K562 (cell line): ENCODE measurements around the gene RERE. TPM values are rescaled to one million over a fixed set of nuclear protein-coding genes. Genes with fewer than 3 reads are reported as not detected.

Source experiments
- CREM ChIP-seq: IDR thresholded peaks from 2 replicates; pipeline ENCODE4 v1.6.1; 2014; ENCODE audit warnings: antibody characterized with exemption, low read depth
- GMEB1 ChIP-seq: fragments of 250-450 bp; sonication (Bioruptor Pico); IDR thresholded peaks from 2 replicates; pipeline ENCODE4 v1.4.0; 2020; ENCODE audit warnings: mild to moderate bottlenecking
- HES1 ChIP-seq: fragments of 450-650 bp; IDR thresholded peaks from 2 replicates; pipeline ENCODE4 v1.6.1; 2016; ENCODE audit warnings: low read depth, mild to moderate bottlenecking, moderate library complexity
- HNRNPUL1 ChIP-seq: fragments of 200-400 bp; formaldehyde crosslinking; IDR thresholded peaks from 2 replicates; pipeline ENCODE4 v1.6.1; 2017; ENCODE audit warnings: low read length
- HSF4 ChIP-seq: fragments of 250-450 bp; sonication (Bioruptor Pico); IDR thresholded peaks from 2 replicates; pipeline ENCODE4 v2.1.2; 2022; ENCODE audit warnings: mild to moderate bottlenecking, moderate library complexity, borderline replicate concordance
- ILK ChIP-seq: fragments of 450-650 bp; IDR thresholded peaks from 2 replicates; pipeline ENCODE4 v1.6.1; 2016; ENCODE audit warnings: missing genetic modification characterization, low read depth, mild to moderate bottlenecking, missing compliant biosample characterization, moderate library complexity, borderline replicate concordance
- KHSRP ChIP-seq: fragments of 450-650 bp; IDR thresholded peaks from 2 replicates; pipeline ENCODE4 v1.6.1; 2017
- KLF10 ChIP-seq: fragments of 250-450 bp; sonication (Bioruptor Pico); IDR thresholded peaks from 2 replicates; pipeline ENCODE4 v1.6.1; 2021; ENCODE audit warnings: matching md5 sums
- MYNN ChIP-seq, 2 experiments: sonication (generic); formaldehyde crosslinking in 1 of 2; IDR thresholded peaks; 2 replicates each; pipeline versions ENCODE4 v1.5.0 to v1.6.1; 2016 to 2020; ENCODE audit warnings: antibody characterized with exemption in 1 of 2, missing genetic modification reagents in 1 of 2
- NFATC3 ChIP-seq: fragments of 450-650 bp; IDR thresholded peaks from 2 replicates; pipeline ENCODE4 v1.6.1; 2017; ENCODE audit warnings: mild to moderate bottlenecking
- NR2C2 ChIP-seq, 2 experiments: fragments of 200-800 bp in 1 of 2; sonication (Bioruptor generic) in 1 of 2; sonication (generic) in 1 of 2; formaldehyde crosslinking in 1 of 2; IDR thresholded peaks; 2 replicates each; pipeline versions ENCODE4 v1.6.1 to v1.8.0; 2016 to 2022; ENCODE audit warnings: mild to moderate bottlenecking in 1 of 2, missing compliant biosample characterization in 1 of 2, missing genetic modification characterization in 1 of 2, missing genetic modification reagents in 1 of 2
- PHTF2 ChIP-seq: fragments of 250-450 bp; sonication (Bioruptor Pico); IDR thresholded peaks from 2 replicates; pipeline ENCODE4 v1.5.0; 2021; ENCODE audit warnings: mild to moderate bottlenecking
- POLR2A ChIP-seq: fragments of 450-650 bp; conservative IDR thresholded peaks from 2 replicates; pipeline ENCODE4 v1.6.1; 2016
- POLR2AphosphoS5 ChIP-seq: IDR thresholded peaks from 2 replicates; pipeline ENCODE4 v1.6.1; 2011; ENCODE audit warnings: mild to moderate bottlenecking, low read depth, low read length, moderate library complexity; ENCODE audit not compliant: control insufficient read depth, insufficient read depth
- POLR2B ChIP-seq: fragments of 450-650 bp; IDR thresholded peaks from 2 replicates; pipeline ENCODE4 v1.6.1; 2018; ENCODE audit warnings: low read depth; ENCODE audit not compliant: partially characterized antibody
- POLR2G ChIP-seq: fragments of 200-400 bp; formaldehyde crosslinking; IDR thresholded peaks from 2 replicates; pipeline ENCODE4 v1.6.1; 2017; ENCODE audit warnings: low read depth, mild to moderate bottlenecking, antibody characterized with exemption, low read length, moderate library complexity
- PURB ChIP-seq: sonication (generic); formaldehyde crosslinking; IDR thresholded peaks from 2 replicates; pipeline ENCODE4 v1.9.0; 2021; ENCODE audit warnings: low read depth, mild to moderate bottlenecking, missing genetic modification reagents
- RBFOX2 ChIP-seq: fragments of 200-400 bp; formaldehyde crosslinking; IDR thresholded peaks from 2 replicates; pipeline ENCODE4 v1.6.1; 2017; ENCODE audit warnings: low read depth, mild to moderate bottlenecking, low read length, moderate library complexity
- SUPT5H ChIP-seq: fragments of 450-650 bp; IDR thresholded peaks from 2 replicates; pipeline ENCODE4 v1.6.1; 2016
- TAF1 ChIP-seq: IDR thresholded peaks from 2 replicates; pipeline ENCODE4 v1.6.1; 2011; ENCODE audit warnings: mild to moderate bottlenecking, low read length, moderate library complexity; ENCODE audit not compliant: insufficient read depth, control insufficient read depth, severe bottlenecking; ENCODE audit errors: extremely low read depth
- TCF3 ChIP-seq: sonication (generic); formaldehyde crosslinking; IDR thresholded peaks from 2 replicates; pipeline ENCODE4 v1.4.0; 2020; ENCODE audit warnings: mild to moderate bottlenecking, missing genetic modification reagents
- TOE1 ChIP-seq, 2 experiments: fragments of 450-650 bp in 1 of 2; sonication (generic) in 1 of 2; formaldehyde crosslinking in 1 of 2; IDR thresholded peaks; 2 replicates each; pipeline versions ENCODE4 v1.7.1 to v1.8.0; 2016 to 2022; ENCODE audit warnings: borderline replicate concordance in 2 of 2, mild to moderate bottlenecking in 2 of 2, antibody characterized with exemption in 1 of 2, inconsistent platforms in 1 of 2, low read depth in 1 of 2, missing genetic modification reagents in 1 of 2, moderate library complexity in 1 of 2
- ZNF165 ChIP-seq: fragments of 250-450 bp; sonication (Bioruptor Pico); IDR thresholded peaks from 2 replicates; pipeline ENCODE4 v1.4.0; 2020; ENCODE audit warnings: borderline replicate concordance
- ZNF384 ChIP-seq: IDR thresholded peaks from 2 replicates; pipeline ENCODE4 v1.6.1; 2012; ENCODE audit warnings: low read depth, low read length, improper control_type of control experiment
- polyA plus RNA-seq, 8 experiments: library from polyadenylated mRNA; depleted of rRNA in 4 of 8; stranded (reverse) in 5 of 8; unstranded in 3 of 8; fragments of >200 nt; fragmentation: Nextera tagmentation in 2 of 8; fragmentation: Illumina TruSeq in 1 of 8; extraction: Ambion mirVana in 2 of 8; extraction: Trizol in 1 of 8; gene quantifications; 2 replicates each; pipeline versions ENCODE4 v1.2.1 to v1.2.3, GENCODE V29; 2011 to 2014; ENCODE audit warnings: inconsistent platforms in 1 of 8, missing spikeins in 1 of 8
- total RNA-seq, 7 experiments: library from RNA; depleted of rRNA in 6 of 7; stranded (reverse); fragments of >200 nt in 6 of 7; fragmentation: Illumina TruSeq in 2 of 7; extraction: Trizol in 2 of 7; gene quantifications; 2 replicates each; pipeline versions ENCODE4 v1.2.1 to v1.2.3, GENCODE V29; 2011 to 2021; ENCODE audit warnings: low replicate concordance in 1 of 7

The RERE gene
- total and polyA plus RNA-seq, 9 of the 15 experiments (the other 6 are each of a cell fraction or from before 2014, with no cell fraction given), result 3.0 to 51.5 (median 13.4) TPM

DNA sequence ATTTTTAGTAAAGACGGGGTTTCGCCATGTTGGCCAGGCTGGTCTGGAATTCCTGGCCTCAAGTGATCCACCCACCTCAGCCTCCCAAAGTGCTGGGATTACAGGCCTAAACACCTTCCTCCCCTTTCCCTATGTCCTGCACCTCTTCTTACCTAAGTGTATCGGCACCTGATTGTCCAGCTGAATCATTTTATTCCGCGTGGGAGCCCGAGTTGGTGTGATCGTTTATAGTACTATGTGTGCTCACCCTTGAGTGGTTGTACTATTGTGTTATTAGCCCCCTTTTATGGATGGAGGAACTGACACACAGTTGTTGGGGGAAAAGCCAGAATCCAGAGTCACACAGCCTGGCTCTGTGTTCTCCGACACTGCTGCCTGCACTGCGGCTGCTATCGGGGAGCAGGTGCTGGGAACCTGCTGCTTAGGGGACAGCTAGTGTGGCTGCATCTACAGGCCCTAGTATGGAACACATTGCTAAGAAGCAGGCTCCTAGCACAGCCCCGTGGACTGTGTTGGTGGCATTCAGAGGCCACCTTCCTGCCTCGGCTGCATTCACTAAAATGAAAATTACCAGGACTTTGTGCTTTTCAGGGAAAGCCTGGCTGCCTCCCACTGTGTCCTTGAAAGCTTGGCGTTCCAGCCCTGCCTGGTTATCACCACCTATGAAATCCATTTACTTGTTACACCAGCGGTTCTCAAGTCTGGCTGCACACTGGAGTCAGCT is 39.4 kb upstream of the RERE start (continued):
- TF ChIP-seq RBFOX2, result peak; percentile 51
- no peak for TF ChIP-seq TOE1 (IDR thresholded peaks at IDR 0.05; ENCODE audit: borderline replicate concordance)
- TF ChIP-seq TOE1 (CRISPR knock-in tag; IDR thresholded peaks at IDR 0.05; ENCODE audit: borderline replicate concordance, low read depth), result no peak
- TF ChIP-seq POLR2B, result peak; percentile 54
- no peak for TF ChIP-seq HSF4 (CRISPR knock-in tag)
- peak; percentile 52 for TF ChIP-seq SUPT5H
- TF ChIP-seq POLR2AphosphoS5, result peak; percentile 28
- TF ChIP-seq NFATC3, result no peak
- no peak for TF ChIP-seq TCF3 (CRISPR knock-in tag)
- no peak for TF ChIP-seq CREM
- peak; percentile 50; the same call in 1 of the 2 replicates for TF ChIP-seq POLR2G
- TF ChIP-seq NR2C2 (CRISPR knock-in tag; IDR thresholded peaks at IDR 0.05), result no peak
- TF ChIP-seq NR2C2 (tag; IDR thresholded peaks at IDR 0.05), result no peak
- no peak for TF ChIP-seq MYNN (IDR thresholded peaks at IDR 0.05)
- TF ChIP-seq MYNN (CRISPR knock-in tag; IDR thresholded peaks at IDR 0.05), result no peak
- TF ChIP-seq ILK (tag), result no peak
- TF ChIP-seq KLF10 (CRISPR knock-in tag), result no peak
- no peak for TF ChIP-seq ZNF165 (CRISPR knock-in tag)
- TF ChIP-seq PURB, result no peak
- TF ChIP-seq ZNF384, result no peak
- no peak for TF ChIP-seq HES1
- 0 out of 2 replicates have a peak, but pooled peaks have one; percentile 36 for TF ChIP-seq PHTF2
- no peak for TF ChIP-seq KHSRP
- peak; percentile 46 for TF ChIP-seq POLR2A
- TF ChIP-seq TAF1, result no peak
- no peak for TF ChIP-seq HNRNPUL1
- no peak for TF ChIP-seq GMEB1 (CRISPR knock-in tag)
